H4 (cell line): Measurements from ENCODE around the gene SOX13. TPM values are rescaled to one million over a fixed set of nuclear protein-coding genes. Genes with fewer than 3 reads are reported as not detected.

Experiments used
- DNase-seq: peaks from one replicate; pipeline ENCODE4 v3.0.0-alpha.2; 2015; ENCODE audit warnings: low spot score
- total RNA-seq: library from RNA; depleted of rRNA; stranded (reverse); fragments of >200 nt; shearing (Covaris generic); gene quantifications from 2 replicates; pipeline ENCODE4 v1.2.3, GENCODE V29; 2014

Gene SOX13
- total RNA-seq, 1 experiment from 2014 or later: 1.4 TPM

DNA sequence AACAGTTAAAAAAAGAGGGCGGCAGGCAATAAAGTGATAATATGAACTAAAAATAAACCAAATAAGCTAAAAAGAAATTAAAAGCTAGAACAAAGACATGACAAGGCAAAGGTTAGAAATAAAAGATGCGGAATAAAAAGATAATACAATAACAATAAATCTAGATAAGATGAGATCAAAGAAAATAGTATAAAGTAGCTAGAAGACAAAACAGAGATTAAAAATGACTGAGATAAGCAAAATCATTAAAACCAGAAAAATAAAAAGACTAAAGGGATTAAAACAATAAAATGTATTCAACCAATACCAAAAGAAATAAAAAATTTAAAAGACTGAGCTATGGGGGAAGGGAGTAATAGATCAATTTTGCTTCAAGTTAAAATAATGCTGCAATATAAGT is 10.8 kb upstream of the SOX13 start:
- no peak for DNase-seq

- DNase-seq: peak; percentile 50
These were observed 7.5 kb upstream of the SOX13 start for GRCh38 chr1:204065174-204065985.

- no peak for DNase-seq
These were observed 7.0 kb upstream of the SOX13 start for GRCh38 chr1:204065986-204066300.

GRCh38 chr1:204067935-204068334 is 5.0 kb upstream of the SOX13 start:
- no peak for DNase-seq

DNA sequence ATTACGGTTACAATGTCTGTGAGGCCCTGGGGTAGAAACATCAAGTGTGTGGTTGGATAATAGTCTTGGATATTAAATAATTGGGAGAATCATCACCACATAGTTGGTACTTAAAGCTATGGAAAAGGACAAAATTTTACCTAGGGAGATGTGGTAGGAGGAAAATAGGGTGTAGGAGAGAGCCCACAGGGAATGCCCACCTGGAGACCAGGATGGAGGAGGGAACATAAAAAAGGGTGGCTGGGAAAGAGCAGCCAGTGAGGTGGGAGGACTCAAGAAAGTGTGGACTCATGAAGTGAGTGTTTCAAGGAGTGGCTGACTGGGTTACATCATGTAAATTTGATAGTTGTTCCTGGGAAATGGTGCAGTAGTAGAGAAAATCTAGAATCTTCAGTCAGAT is 3.0 kb upstream of the SOX13 start:
- no peak for DNase-seq

GRCh38 chr1:204070895-204071294 is 2.0 kb upstream of the SOX13 start:
- no peak for DNase-seq

- no peak for DNase-seq
These were observed 940 bp downstream of the SOX13 start for GRCh38 chr1:204073837-204074273.

GRCh38 chr1:204074274-204075138 is 1.6 kb downstream of the SOX13 start:
- no peak for DNase-seq

DNA sequence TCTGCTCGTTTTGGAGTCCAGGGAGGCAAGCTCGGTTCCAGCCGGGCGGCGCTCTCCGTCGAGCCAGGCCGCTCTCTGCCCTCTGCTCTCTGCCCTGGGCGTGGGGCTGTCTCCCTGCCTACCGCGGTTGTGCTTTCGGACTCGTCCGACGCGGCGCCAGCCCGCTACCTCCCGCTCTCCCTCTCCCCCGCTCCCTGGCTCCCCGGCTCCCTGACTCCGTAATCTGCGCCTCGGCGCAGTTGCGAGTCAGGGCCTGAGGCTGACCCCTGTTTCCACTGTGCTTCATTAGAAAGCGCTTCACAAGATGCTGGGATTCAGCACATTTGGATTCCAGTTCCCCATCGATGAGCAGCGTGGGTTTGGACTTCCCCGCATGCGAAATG is 2.2 kb downstream of the SOX13 start:
- DNase-seq: no peak

GRCh38 chr1:204075890-204076846 is 3.3 kb downstream of the SOX13 start:
- DNase-seq: no peak

DNA sequence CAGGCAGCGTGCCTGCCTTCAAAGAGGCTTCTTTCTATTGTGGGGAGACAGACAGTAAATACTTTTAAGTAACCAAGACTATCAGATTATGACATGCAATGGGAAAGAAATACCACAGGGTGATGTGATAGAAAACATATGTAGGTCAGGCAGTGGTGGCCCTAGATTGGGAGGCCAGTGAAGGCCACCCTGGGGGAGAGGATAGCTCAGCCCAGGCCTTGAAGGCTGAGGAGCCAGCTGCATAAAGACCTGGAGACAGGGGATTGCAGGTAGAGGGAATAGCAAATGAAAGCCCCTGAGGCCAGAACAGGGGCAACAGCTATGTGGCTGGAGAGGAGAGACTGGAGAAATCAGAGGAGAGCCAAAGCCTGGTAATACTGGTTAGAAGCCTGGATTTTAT is 4.0 kb downstream of the SOX13 start:
- no peak for DNase-seq

GRCh38 chr1:204077979-204078696 is 5.2 kb downstream of the SOX13 start:
- DNase-seq: no peak

GRCh38 chr1:204079608-204079999 is 6.7 kb downstream of the SOX13 start:
- DNase-seq: no peak

GRCh38 chr1:204080163-204080903 is 7.4 kb downstream of the SOX13 start:
- DNase-seq: peak; percentile 86

GRCh38 chr1:204081164-204081790 is 8.4 kb downstream of the SOX13 start:
- no peak for DNase-seq

GRCh38 chr1:204081791-204082513 is 9.0 kb downstream of the SOX13 start:
- DNase-seq: no peak

GRCh38 chr1:204083491-204083890 is 10.6 kb downstream of the SOX13 start:
- no peak for DNase-seq

- DNase-seq: no peak
These were observed 11.4 kb downstream of the SOX13 start for GRCh38 chr1:204084247-204084772.

DNA sequence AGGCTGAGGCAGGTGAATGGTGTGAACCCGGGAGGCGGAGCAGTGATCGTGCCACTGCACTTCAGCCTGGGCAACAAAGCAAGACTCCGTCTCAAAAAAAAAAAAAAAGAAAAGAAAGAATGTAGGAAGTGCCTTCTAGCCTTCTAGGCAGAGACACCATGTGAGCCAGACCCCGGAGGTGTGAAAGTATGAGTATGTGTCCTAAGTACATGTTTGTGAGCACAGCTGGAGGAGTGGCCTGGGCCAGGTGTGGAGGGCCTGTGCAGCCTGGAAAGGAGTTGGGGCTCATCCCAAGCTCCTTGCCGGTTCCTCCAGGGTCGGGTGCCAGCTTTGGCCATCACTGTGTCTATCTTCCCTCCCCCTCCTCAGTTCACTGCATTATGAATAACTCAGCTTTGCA is 13.0 kb downstream of the SOX13 start:
- DNase-seq: no peak
